A673 (cell line): ENCODE measurements around the gene MGLL. TPM values are rescaled to one million over a fixed set of nuclear protein-coding genes. Genes with fewer than 3 reads are reported as not detected.

Experiments
- BruUV-seq: library from RNA; stranded (reverse); fragments of 400-500 nt; replicated peaks from 2 replicates; lab custom pipeline; 2021; lab: Mats Ljungman, UMichigan
- CTCF ChIA-PET: fragments of 300-600 bp; sonication (Branson Sonifier 250); formaldehyde crosslinking; loops from one replicate; lab custom pipeline; 2022; ENCODE audit warnings: antibody characterized with exemption; lab: Charles Lee
- POLR2A ChIA-PET: fragments of 300-600 bp; sonication (Branson Sonifier 250); formaldehyde crosslinking; loops from one replicate; lab custom pipeline; 2022; ENCODE audit warnings: antibody characterized with exemption; ENCODE audit not compliant: low non-redundant PET; lab: Charles Lee
- DNase-seq: peaks from one replicate; pipeline ENCODE4 v3.0.0-alpha.2; 2015; ENCODE audit warnings: low spot score
- H3K27ac ChIP-seq: fragments of 200-600 bp; sonication (generic); 2 replicates; pipeline ENCODE4 v1.5.1; 2016; ENCODE audit warnings: mixed run types, low read depth, mild to moderate bottlenecking, mixed read lengths, antibody characterized with exemption, low read length; ENCODE audit not compliant: poor library complexity, severe bottlenecking
- H3K27me3 ChIP-seq: fragments of 200-600 bp; sonication (generic); replicated peaks from 2 replicates; pipeline ENCODE4 v1.6.1; 2017; ENCODE audit warnings: mixed run types, low read depth, mild to moderate bottlenecking, mixed read lengths, antibody characterized with exemption, low read length; ENCODE audit not compliant: insufficient read depth, poor library complexity
- H3K36me3 ChIP-seq: fragments of 200-600 bp; sonication (generic); 2 replicates; pipeline ENCODE4 v1.6.1; 2016; ENCODE audit warnings: mixed run types, mild to moderate bottlenecking, mixed read lengths, antibody characterized with exemption, low read length; ENCODE audit not compliant: insufficient read depth, poor library complexity, severe bottlenecking
- H3K4me1 ChIP-seq: fragments of 200-600 bp; sonication (generic); 2 replicates; pipeline ENCODE4 v1.6.1; 2017; ENCODE audit warnings: mixed run types, mild to moderate bottlenecking, mixed read lengths, antibody characterized with exemption, low read length; ENCODE audit not compliant: insufficient read depth, poor library complexity, severe bottlenecking
- H3K4me3 ChIP-seq: fragments of 200-600 bp; sonication (generic); 2 replicates; pipeline ENCODE4 v1.5.1; 2016; ENCODE audit warnings: low read depth, mixed run types, mild to moderate bottlenecking, mixed read lengths, low read length; ENCODE audit not compliant: poor library complexity, severe bottlenecking
- H3K9me3 ChIP-seq: fragments of 200-600 bp; sonication (generic); 2 replicates; pipeline ENCODE4 v1.6.1; 2016; ENCODE audit warnings: mixed run types, low read depth, mild to moderate bottlenecking, mixed read lengths, antibody characterized with exemption, low read length; ENCODE audit not compliant: poor library complexity, severe bottlenecking
- CTCF ChIP-seq: fragments of 300-800, 200-600 bp; sonication (generic); conservative IDR thresholded peaks from 2 replicates; pipeline ENCODE4 v1.5.1; 2017; ENCODE audit warnings: low read depth, mild to moderate bottlenecking, antibody characterized with exemption, low read length, moderate library complexity, mixed read lengths
- EZH2 ChIP-seq: fragments of 200-600 bp; sonication (generic); IDR thresholded peaks from 2 replicates; pipeline ENCODE4 v1.6.1; 2017; ENCODE audit warnings: borderline replicate concordance, low read depth, mild to moderate bottlenecking, mixed read lengths, antibody characterized with exemption, low read length; ENCODE audit not compliant: poor library complexity, severe bottlenecking
- intact Hi-C: fragments of 100-400 bp; cut with micrococcal nuclease; formaldehyde crosslinking; loops from one replicate; pipeline ENCODE4 v1.10.0; 2022; ENCODE audit not compliant: unreplicated experiment
- total RNA-seq: library from RNA; stranded (reverse); gene quantifications from 2 replicates; pipeline ENCODE4 v1.2.3, GENCODE V29; 2021

The MGLL gene
- total RNA-seq, 1 experiment from 2014 or later = 0.39 TPM

GRCh38 chr3:127835993-127836882, 13.9 kb upstream of the MGLL start:
- no peaks in the 10 kb centered on the region for H3K9me3 ChIP-seq
- H3K27me3 ChIP-seq = peaks cover 4% of the 10 kb centered on the region
- POLR2A ChIA-PET = no interaction called here
- no peak for DNase-seq
- no peak overlapping the region for H3K27ac ChIP-seq
- TF ChIP-seq CTCF (no peak), EZH2 (no peak)
- no peak overlapping the region for H3K4me3 ChIP-seq
- BruUV-seq = no TSS peak
- peaks cover 3% of the 10 kb centered on the region for H3K4me1 ChIP-seq
- CTCF ChIA-PET = no interaction called here
- H3K36me3 ChIP-seq = no peaks in the 10 kb centered on the region
- intact Hi-C loops = no loop called here

GRCh38 chr3:127834771-127835170, 12.5 kb upstream of the MGLL start:
- TF ChIP-seq CTCF (no peak), EZH2 (no peak)
- no TSS peak for BruUV-seq
- intact Hi-C loops = no loop called here
- Histone ChIP-seq H3K4me3 (no peak overlapping the region), H3K9me3 (peaks cover 5% of the 10 kb centered on the region), H3K36me3 (no peaks in the 10 kb centered on the region), H3K27ac (no peak overlapping the region), H3K27me3 (peaks cover 4% of the 10 kb centered on the region), H3K4me1 (peaks cover 3% of the 10 kb centered on the region)
- ChIA-PET POLR2A (no interaction called here), CTCF (no interaction called here)
- no peak for DNase-seq

GRCh38 chr3:127833281-127834032, 11.1 kb upstream of the MGLL start:
- Histone ChIP-seq H3K4me1 (peaks cover 3% of the 10 kb centered on the region), H3K9me3 (peaks cover 16% of the 10 kb centered on the region), H3K27ac (no peak overlapping the region), H3K36me3 (no peaks in the 10 kb centered on the region), H3K4me3 (no peak overlapping the region), H3K27me3 (no peaks in the 10 kb centered on the region)
- TF ChIP-seq CTCF = no peak
- no peak for TF ChIP-seq EZH2
- CTCF ChIA-PET = no interaction called here
- POLR2A ChIA-PET = no interaction called here
- no TSS peak for BruUV-seq
- no peak for DNase-seq
- intact Hi-C loops = no loop called here
